Endothelial cell of umbilical vein (primary cell): ENCODE results near the gene TXNL4B. TPM values are rescaled to one million over a fixed set of nuclear protein-coding genes. Genes with fewer than 3 reads are reported as not detected.

ENCODE experiments used
- BruUV-seq: library from RNA; stranded (reverse); fragments of 400-500 nt; replicated peaks from 2 replicates; lab custom pipeline; 2021; lab: Mats Ljungman, UMichigan
- CTCF ChIA-PET: fragments of 300-600, 350-600 bp; sonication (Branson Sonifier 250); formaldehyde crosslinking; loops from one replicate; lab custom pipeline; 2021; ENCODE audit warnings: antibody characterized with exemption, inconsistent platforms; lab: Charles Lee
- POLR2A ChIA-PET: fragments of 300-600, 350-600 bp; sonication (Branson Sonifier 250); formaldehyde crosslinking; loops from one replicate; lab custom pipeline; 2021; ENCODE audit warnings: antibody characterized with exemption, inconsistent platforms; lab: Charles Lee
- DNase-seq: peaks from one replicate; pipeline ENCODE4 v3.0.0-alpha.2; 2011; ENCODE audit warnings: low read depth, low spot score
- FAIRE-seq: peaks from 2 replicates; lab custom pipeline; 2011; peaks lifted over from hg19 to GRCh38; lab: Jason Lieb, UNC
- H2AFZ ChIP-seq: 2 replicates; pipeline ENCODE4 v1.6.0; 2012; ENCODE audit warnings: low read depth, low read length, control low read depth, inconsistent platforms
- H3K27ac ChIP-seq: 2 replicates; pipeline ENCODE4 v1.5.1; 2011; ENCODE audit warnings: low read depth, mild to moderate bottlenecking, control low read depth, low read length, moderate library complexity; ENCODE audit not compliant: insufficient read depth
- H3K27me3 ChIP-seq, 2 experiments: 2 replicates each; pipeline versions ENCODE4 v1.6.0 to v1.6.1; 2011; ENCODE audit warnings: low read length in 2 of 2, mixed read lengths in 1 of 2; ENCODE audit not compliant: control insufficient read depth in 2 of 2, insufficient read depth in 2 of 2
- H3K36me3 ChIP-seq, 2 experiments: 2 replicates in 1 of 2; 3 replicates in 1 of 2; pipeline ENCODE4 v1.5.1; 2011; ENCODE audit warnings: low read length in 2 of 2, mild to moderate bottlenecking in 1 of 2, moderate library complexity in 1 of 2; ENCODE audit not compliant: control insufficient read depth in 2 of 2, insufficient read depth in 2 of 2; ENCODE audit errors: extremely low read depth in 1 of 2
- H3K4me1 ChIP-seq: 3 replicates; pipeline ENCODE4 v1.5.1; 2011; ENCODE audit warnings: mild to moderate bottlenecking, low read length; ENCODE audit not compliant: control insufficient read depth, insufficient read depth; ENCODE audit errors: extremely low read depth
- H3K4me2 ChIP-seq: 2 replicates; pipeline ENCODE4 v1.6.1; 2011; ENCODE audit warnings: low read length, control low read depth, mixed read lengths; ENCODE audit not compliant: insufficient read depth
- H3K4me3 ChIP-seq, 3 experiments: fragments of 200-600 bp in 1 of 3; sonication (generic), shearing (Covaris generic) in 1 of 3; replicated peaks in 1 of 3; 2 replicates each; pipeline ENCODE4 v1.5.1; 2011 to 2016; ENCODE audit warnings: control low read depth in 3 of 3, low read length in 3 of 3, mild to moderate bottlenecking in 2 of 3, inconsistent platforms in 1 of 3, low read depth in 1 of 3, moderate library complexity in 1 of 3; ENCODE audit not compliant: insufficient read depth in 1 of 3
- H3K79me2 ChIP-seq: 2 replicates; pipeline ENCODE4 v1.6.0; 2012; ENCODE audit warnings: low read length, inconsistent platforms; ENCODE audit not compliant: control insufficient read depth, insufficient read depth
- H3K9ac ChIP-seq: replicated peaks from 2 replicates; pipeline ENCODE3; 2011; ENCODE audit warnings: low read length, control low read depth; ENCODE audit not compliant: insufficient read depth; ENCODE audit errors: extremely low read depth
- H3K9me1 ChIP-seq: replicated peaks from 3 replicates; pipeline ENCODE4 v1.6.0; 2011; ENCODE audit warnings: mild to moderate bottlenecking, low read length; ENCODE audit not compliant: control insufficient read depth, insufficient read depth; ENCODE audit errors: extremely low read depth
- H3K9me3 ChIP-seq: replicated peaks from 2 replicates; pipeline ENCODE4 v1.5.1; 2012; ENCODE audit warnings: low read length, inconsistent platforms; ENCODE audit not compliant: control insufficient read depth, insufficient read depth
- H4K20me1 ChIP-seq: replicated peaks from 2 replicates; pipeline ENCODE3; 2011; ENCODE audit warnings: mild to moderate bottlenecking, low read length; ENCODE audit not compliant: control insufficient read depth, insufficient read depth; ENCODE audit errors: extremely low read depth
- CTCF ChIP-seq, 2 donors: IDR thresholded peaks; 1 replicate in 1 of 2; 2 replicates in 1 of 2; pipeline ENCODE4 v1.5.1; 2011; ENCODE audit warnings: low read length in 2 of 2, mild to moderate bottlenecking in 2 of 2, moderate library complexity in 2 of 2, control low read depth in 1 of 2, inconsistent platforms in 1 of 2, low read depth in 1 of 2; ENCODE audit not compliant: insufficient read depth in 1 of 2; ENCODE audit errors: extremely low read depth in 1 of 2
- EZH2 ChIP-seq: IDR thresholded peaks from 2 replicates; pipeline ENCODE4 v1.6.1; 2012; ENCODE audit warnings: borderline replicate concordance, low read depth, mild to moderate bottlenecking, moderate library complexity, low read length, inconsistent platforms; ENCODE audit not compliant: severe bottlenecking
- FOS ChIP-seq: IDR thresholded peaks from 2 replicates; pipeline ENCODE4 v1.6.1; 2011; ENCODE audit warnings: mild to moderate bottlenecking, low read length, moderate library complexity, borderline replicate concordance; ENCODE audit not compliant: insufficient read depth
- GATA2 ChIP-seq: IDR thresholded peaks from 2 replicates; pipeline ENCODE4 v1.7.0; 2011; ENCODE audit warnings: low read depth, mild to moderate bottlenecking, moderate library complexity, mixed read lengths, low read length; ENCODE audit not compliant: insufficient read length, insufficient read depth
- JUN ChIP-seq: IDR thresholded peaks from 2 replicates; pipeline ENCODE4 v1.6.1; 2011; ENCODE audit warnings: borderline replicate concordance, low read depth; ENCODE audit not compliant: insufficient read length, insufficient read depth
- MAX ChIP-seq: IDR thresholded peaks from 2 replicates; pipeline ENCODE4 v1.6.1; 2011; ENCODE audit not compliant: insufficient read depth, insufficient read length
- MYC ChIP-seq: IDR thresholded peaks from one replicate; pipeline ENCODE4 v1.6.1; 2011; ENCODE audit warnings: mild to moderate bottlenecking, low read depth, low read length
- POLR2A ChIP-seq: IDR thresholded peaks from 2 replicates; pipeline ENCODE4 v1.6.1; 2012; ENCODE audit warnings: low read depth, mild to moderate bottlenecking, control low read depth, low read length
- POLR2AphosphoS5 ChIP-seq: IDR thresholded peaks from 2 replicates; pipeline ENCODE4 v1.6.1; 2012; ENCODE audit warnings: low read depth, mild to moderate bottlenecking, control low read depth, low read length, moderate library complexity; ENCODE audit not compliant: insufficient read depth
- dilution Hi-C: fragments of 300-500 bp; cut with MboI; formaldehyde crosslinking; loops from one replicate; pipeline ENCODE4 v1.15.0; 2019; ENCODE audit warnings: low sequenced_read_pairs; ENCODE audit not compliant: extremely low pct_ligation_motif_present
- intact Hi-C: fragments of 100-400 bp; cut with micrococcal nuclease; formaldehyde crosslinking; loops from one replicate; pipeline ENCODE4 v1.10.0; 2022
- polyA plus RNA-seq, 4 experiments: library from polyadenylated mRNA; depleted of rRNA in 3 of 4; stranded (reverse) in 3 of 4; unstranded in 1 of 4; fragments of >200 nt; gene quantifications; 2 replicates each; pipeline versions ENCODE4 v1.2.1 to v1.2.3, GENCODE V29; 2011 to 2012; ENCODE audit warnings: missing spikeins in 1 of 4
- total RNA-seq: library from RNA; stranded (reverse); gene quantifications from 2 replicates; pipeline ENCODE4 v1.2.3, GENCODE V29; 2021

The TXNL4B gene
- total and polyA plus RNA-seq, 2 donors (not counting 3 experiments of a cell fraction or from before 2014, with no cell fraction given): 10.0 to 12.7 TPM

GRCh38 chr16:72085002-72085401 lies 8.4 kb downstream of the TXNL4B start:
- Histone ChIP-seq H3K79me2 (peaks cover 4% of the 10 kb centered on the region), H3K27ac (no peak overlapping the region), H3K27me3 (no peaks in the 10 kb centered on the region), H3K4me1 (no peaks in the 10 kb centered on the region), H3K9me1 (no peaks in the 10 kb centered on the region), H3K4me2 (no peak overlapping the region), H3K4me3 (no peak overlapping the region), H4K20me1 (no peaks in the 10 kb centered on the region), H3K9me3 (no peaks in the 10 kb centered on the region), H2AFZ (no peak overlapping the region), H3K36me3 (peaks cover 15% of the 10 kb centered on the region in 2 experiments), H3K9ac (no peak overlapping the region)
- intact Hi-C loops: no loop called here
- ChIA-PET POLR2A (no interaction called here), CTCF (interaction anchor here (1.8 kb wide), 1 partner anchor 19 kb away, joined by 5 read pairs; no protein-coding TSS in a partner anchor)
- DNase-seq (no peak), FAIRE-seq (no peak)
- dilution Hi-C loops: no loop called here
- BruUV-seq: no TSS peak
- TF ChIP-seq POLR2A (no peak), CTCF (IDR thresholded peaks at IDR 0.05; ENCODE audit: extremely low read depth in 1 of 2, insufficient read depth in 1 of 2, low read depth in 1 of 2, low read length in 2 of 2) (no peak), POLR2AphosphoS5 (no peak), JUN (no peak), MYC (no peak), MAX (no peak), EZH2 (no peak), FOS (no peak), GATA2 (no peak)
